Activated CD8-positive, alpha-beta memory T cell treated with anti-CD3 and anti-CD28 coated beads, Interleukin-2, amount 10 ng/mL, durations not matched to agents 7 days and 5 days (primary cell): Measurements from ENCODE around the gene SCYL3. TPM values are rescaled to one million over a fixed set of nuclear protein-coding genes. Genes with fewer than 3 reads are reported as not detected.
"Not testable (repeated sequence)": the region's sequence is repeated elsewhere in the genome, so short reads cannot be mapped to it uniquely, and the experiment has no call there.

Experiments used
- ATAC-seq: fragments of 150-1000 bp; cut with Tn5 transposase; one replicate; pipeline ENCODE4 v1.10.0; 2021; ENCODE audit warnings: moderate library complexity
- CTCF ChIA-PET: fragments of 350-600 bp; sonication (Branson Sonifier 250); formaldehyde crosslinking; loops from one replicate; lab custom pipeline; 2021; ENCODE audit warnings: antibody characterized with exemption; lab: Charles Lee
- DNase-seq: peaks from one replicate; pipeline ENCODE4 v3.0.0-alpha.2; 2020
- H3K27ac Mint-ChIP-seq: one replicate; pipeline ENCODE4 v1.8.0; 2021; ENCODE audit warnings: mild to moderate bottlenecking, mixed read lengths
- H3K27me3 Mint-ChIP-seq: one replicate; pipeline ENCODE4 v1.8.0; 2021; ENCODE audit warnings: mixed read lengths
- H3K36me3 Mint-ChIP-seq: one replicate; pipeline ENCODE4 v1.8.0; 2021; ENCODE audit warnings: mild to moderate bottlenecking, mixed read lengths
- H3K4me1 Mint-ChIP-seq: one replicate; pipeline ENCODE4 v1.8.0; 2021; ENCODE audit warnings: mixed read lengths
- H3K4me3 Mint-ChIP-seq: one replicate; pipeline ENCODE4 v1.8.0; 2021; ENCODE audit warnings: mild to moderate bottlenecking, moderate library complexity, mixed read lengths
- H3K9me3 Mint-ChIP-seq: one replicate; pipeline ENCODE4 v1.8.0; 2022; ENCODE audit warnings: low read depth, mixed read lengths
- total RNA-seq, 2 experiments: library from RNA; stranded (reverse); gene quantifications; one replicate each; pipeline ENCODE4 v1.2.3, GENCODE V29; 2021

SCYL3 gene
- total RNA-seq, 2 experiments from 2014 or later, result 13.6 to 14.9 TPM

DNA sequence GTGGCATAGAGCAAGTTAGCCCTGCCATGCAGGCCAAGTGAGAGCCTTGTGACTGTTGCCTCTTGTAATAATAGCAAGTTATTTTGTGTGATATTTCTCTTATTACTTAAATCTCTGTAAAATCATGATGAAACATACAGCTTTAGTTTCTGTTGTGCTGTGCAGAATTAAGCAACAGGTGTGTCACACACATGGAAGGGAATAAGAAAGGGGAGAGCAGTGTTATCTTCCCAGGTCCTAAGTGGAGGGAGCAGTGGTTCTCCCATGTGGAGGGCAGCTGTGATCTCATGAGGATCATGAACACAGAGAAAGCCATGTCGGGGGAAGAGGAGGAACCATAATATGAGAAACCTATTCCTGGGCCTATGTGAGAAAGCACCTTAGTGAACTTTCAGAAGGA is 25.2 kb upstream of the SCYL3 start:
- Mint-ChIP-seq H3K4me1 (peaks cover 21% of the 10 kb centered on the region), H3K9me3 (no peaks in the 10 kb centered on the region), H3K27me3 (no peaks in the 10 kb centered on the region), H3K36me3 (peaks cover 5% of the 10 kb centered on the region), H3K4me3 (no peak overlapping the region), H3K27ac (no peak overlapping the region)
- ATAC-seq (no peak), DNase-seq (no peak)
- CTCF ChIA-PET, result interaction anchor here (2.1 to 2.7 kb wide), 2 partner anchors 8 to 9 kb away, joined by 9 to 11 read pairs; no protein-coding TSS in a partner anchor

DNA sequence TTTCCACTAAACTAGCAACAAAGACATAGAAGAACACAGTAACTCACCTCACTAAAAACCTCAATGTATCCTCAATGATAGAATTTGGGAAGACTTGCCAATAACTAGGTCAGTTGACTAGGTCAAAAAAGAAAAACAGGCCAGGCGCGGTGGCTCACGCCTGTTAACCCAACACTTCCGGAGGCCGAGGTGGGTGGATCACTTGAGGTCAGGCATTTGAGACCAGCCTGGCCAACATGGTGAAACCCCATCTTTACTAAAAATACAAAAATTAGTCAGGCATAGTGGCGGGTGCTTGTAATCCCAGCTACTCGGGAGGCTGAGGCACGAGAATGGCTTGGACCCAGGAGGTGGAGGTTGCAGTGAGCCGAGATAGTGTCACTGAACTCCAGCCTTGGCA is 24.5 kb upstream of the SCYL3 start:
- CTCF ChIA-PET, result interaction anchor here (2.7 kb wide), 1 partner anchor 10 kb away, joined by 11 read pairs; no protein-coding TSS in a partner anchor

DNA sequence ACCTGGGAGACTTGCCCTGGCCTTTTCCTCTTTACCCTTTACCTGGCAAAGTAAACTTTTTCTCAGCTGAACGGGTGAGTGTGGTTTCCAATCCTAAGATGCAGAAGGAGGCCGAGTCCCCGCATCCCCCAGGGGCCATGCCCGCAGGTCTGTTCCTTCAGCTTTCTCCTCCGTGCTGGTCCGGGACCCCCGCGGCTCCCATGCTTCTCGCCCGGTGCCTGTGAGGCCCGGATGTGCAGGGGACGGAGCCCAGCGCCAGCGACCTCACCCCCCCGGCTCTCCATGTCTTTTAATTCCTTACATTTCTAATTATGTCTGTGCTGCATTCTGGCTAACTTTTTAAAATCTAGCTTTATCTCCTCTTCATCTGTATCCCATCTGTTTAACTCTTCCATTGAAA is 21.5 kb upstream of the SCYL3 start:
- ATAC-seq (no peak), DNase-seq (no peak)
- Mint-ChIP-seq H3K9me3 (no peaks in the 10 kb centered on the region), H3K27me3 (no peaks in the 10 kb centered on the region), H3K4me3 (no peak overlapping the region), H3K4me1 (peaks cover 33% of the 10 kb centered on the region), H3K27ac (no peak overlapping the region), H3K36me3 (peaks cover 3% of the 10 kb centered on the region)
- CTCF ChIA-PET, result interaction anchor here (1.5 kb wide), 1 partner anchor 14 kb away, joined by 6 read pairs; no protein-coding TSS in a partner anchor

More for the DNA sequence above, 24.5 kb upstream of the SCYL3 start:
- not testable (repeated sequence) for H3K27ac Mint-ChIP-seq, DNase-seq, H3K36me3 Mint-ChIP-seq, H3K4me3 Mint-ChIP-seq, ATAC-seq, H3K27me3 Mint-ChIP-seq, H3K9me3 Mint-ChIP-seq
- peaks cover 23% of the 10 kb centered on the region for H3K4me1 Mint-ChIP-seq

DNA sequence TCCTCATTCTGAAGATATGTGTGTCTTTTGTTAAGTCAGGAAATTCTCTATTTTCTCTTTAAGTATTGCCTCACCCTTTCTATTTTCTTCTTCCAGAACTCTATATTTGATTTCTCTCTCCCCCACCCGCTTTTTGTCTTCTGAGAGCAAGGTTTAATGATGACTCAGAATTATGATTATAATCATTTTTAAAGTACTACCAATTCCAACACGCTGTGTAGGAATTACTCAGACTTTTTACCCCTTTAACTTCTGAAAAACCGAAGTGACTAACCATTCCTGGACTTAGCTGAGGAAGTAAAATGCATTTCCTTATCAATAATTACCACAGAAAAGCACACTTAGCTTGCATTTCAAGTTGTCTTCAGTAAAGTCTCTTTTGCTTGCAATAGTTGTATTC is 20.8 kb upstream of the SCYL3 start:
- ATAC-seq (no peak), DNase-seq (no peak)
- peaks cover 36% of the 10 kb centered on the region for H3K4me1 Mint-ChIP-seq
- no peaks in the 10 kb centered on the region for H3K27me3 Mint-ChIP-seq
- H3K27ac Mint-ChIP-seq, result no peak overlapping the region
- no peaks in the 10 kb centered on the region for H3K9me3 Mint-ChIP-seq
- H3K36me3 Mint-ChIP-seq, result peaks cover 3% of the 10 kb centered on the region
- CTCF ChIA-PET, result no interaction called here
- no peak overlapping the region for H3K4me3 Mint-ChIP-seq

DNA sequence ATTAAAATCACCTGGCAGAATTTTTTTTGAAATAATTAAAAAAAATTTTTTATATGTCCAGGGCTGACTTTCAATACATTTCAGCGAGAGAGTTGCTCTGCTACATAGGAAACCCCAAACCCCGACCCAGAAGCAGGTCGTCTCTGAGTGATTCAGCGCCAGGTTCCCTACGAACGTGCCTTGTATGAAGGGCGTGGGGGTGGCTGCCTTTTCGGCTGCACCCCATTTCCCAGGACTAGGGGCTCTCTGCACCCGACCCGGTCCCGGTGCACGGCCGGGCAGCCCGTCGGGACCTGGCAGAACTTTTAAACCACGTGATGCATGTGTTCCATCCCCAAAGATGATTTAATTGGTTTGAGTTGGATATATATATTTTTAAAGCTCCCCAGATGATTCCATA is 15.8 kb upstream of the SCYL3 start:
- no peak overlapping the region for H3K4me3 Mint-ChIP-seq
- H3K9me3 Mint-ChIP-seq, result no peaks in the 10 kb centered on the region
- H3K4me1 Mint-ChIP-seq, result peaks cover 38% of the 10 kb centered on the region
- peak overlapping the region; percentile 75 for H3K27ac Mint-ChIP-seq
- CTCF ChIA-PET, result interaction anchor here (1.4 to 2.5 kb wide), 3 partner anchors 10 to 18 kb away, joined by 7 to 13 read pairs (median 9); partner anchors contain the start of gene SCYL3
- DNase-seq, result no peak
- H3K27me3 Mint-ChIP-seq, result no peaks in the 10 kb centered on the region
- ATAC-seq, result no peak
- peaks cover 5% of the 10 kb centered on the region for H3K36me3 Mint-ChIP-seq

DNA sequence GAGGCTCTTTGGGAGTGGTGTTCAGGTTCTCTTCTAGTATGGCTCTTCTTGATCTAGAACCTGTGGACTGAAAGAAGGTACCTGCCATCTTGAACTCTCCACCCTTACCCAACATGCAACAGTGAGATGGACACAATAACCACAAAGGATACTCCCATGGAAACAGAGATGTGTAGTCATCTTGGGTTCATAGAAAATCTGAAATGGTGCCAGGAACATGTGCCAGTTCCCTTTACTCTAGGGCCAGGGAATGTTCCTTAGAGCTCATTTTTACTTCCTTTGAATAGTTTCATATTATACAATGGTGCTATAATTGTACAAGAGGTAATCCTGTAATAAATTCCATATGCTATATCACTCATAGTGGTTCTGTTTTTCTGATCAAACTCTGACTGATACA is 13.2 kb upstream of the SCYL3 start:
- DNase-seq, result no peak

DNA sequence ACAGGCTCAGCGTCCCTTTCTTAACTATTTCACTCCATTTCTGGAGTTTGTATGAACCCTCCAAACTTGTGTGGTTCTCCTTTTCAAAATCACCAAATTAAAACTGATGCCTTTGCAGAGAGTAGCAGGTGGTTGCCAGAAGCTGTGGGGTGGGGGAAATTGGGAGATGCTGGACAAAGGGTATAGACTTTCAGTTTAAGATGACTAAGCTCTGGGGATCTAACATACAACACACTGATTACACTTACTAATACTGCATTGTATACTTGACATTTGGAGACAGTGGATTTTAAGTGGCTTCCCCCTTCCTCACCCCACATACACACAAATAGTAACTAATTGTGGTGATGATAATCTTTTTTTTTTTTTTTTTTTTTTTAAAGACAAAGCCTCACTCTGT is 11.1 kb upstream of the SCYL3 start:
- no peak for DNase-seq
- Mint-ChIP-seq H3K36me3 (peaks cover 4% of the 10 kb centered on the region), H3K9me3 (no peaks in the 10 kb centered on the region), H3K27ac (no peak overlapping the region), H3K27me3 (peaks cover 11% of the 10 kb centered on the region), H3K4me1 (peaks cover 35% of the 10 kb centered on the region), H3K4me3 (no peak overlapping the region)
- ATAC-seq, result no peak
- CTCF ChIA-PET, result no interaction called here

More for the DNA sequence above, 13.2 kb upstream of the SCYL3 start:
- CTCF ChIA-PET, result interaction anchor here (2.5 kb wide), 1 partner anchor 22 kb away, joined by 10 read pairs; no protein-coding TSS in a partner anchor
- peaks cover 4% of the 10 kb centered on the region for H3K36me3 Mint-ChIP-seq
- no peaks in the 10 kb centered on the region for H3K9me3 Mint-ChIP-seq
- no peak overlapping the region for H3K4me3 Mint-ChIP-seq
- peaks cover 45% of the 10 kb centered on the region for H3K4me1 Mint-ChIP-seq
- H3K27me3 Mint-ChIP-seq, result peaks cover 4% of the 10 kb centered on the region
- ATAC-seq, result no peak
- H3K27ac Mint-ChIP-seq, result no peak overlapping the region

DNA sequence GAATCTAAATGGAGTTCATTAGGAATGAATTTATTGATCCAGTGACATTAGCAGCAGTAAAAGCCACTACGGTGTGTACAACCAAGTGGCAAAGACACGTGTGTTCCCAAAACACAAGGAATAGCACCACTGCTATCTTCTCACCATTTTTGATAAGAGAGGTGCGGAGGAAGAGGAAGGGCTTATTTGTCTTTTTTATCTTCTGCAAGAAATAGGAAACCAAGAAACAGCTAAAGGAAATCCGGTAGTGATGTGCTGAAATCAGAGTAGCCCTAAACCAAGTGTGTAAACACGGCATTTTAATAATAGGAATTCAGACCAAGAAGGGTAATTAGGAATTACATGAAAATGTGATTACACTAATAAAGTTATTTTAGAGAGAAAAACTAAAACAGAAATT is 9.1 kb upstream of the SCYL3 start:
- Mint-ChIP-seq H3K4me3 (no peak overlapping the region), H3K27me3 (peaks cover 18% of the 10 kb centered on the region), H3K27ac (no peak overlapping the region), H3K36me3 (peaks cover 4% of the 10 kb centered on the region), H3K9me3 (no peaks in the 10 kb centered on the region), H3K4me1 (peaks cover 16% of the 10 kb centered on the region)
- ATAC-seq (no peak), DNase-seq (no peak)
- CTCF ChIA-PET, result no interaction called here

DNA sequence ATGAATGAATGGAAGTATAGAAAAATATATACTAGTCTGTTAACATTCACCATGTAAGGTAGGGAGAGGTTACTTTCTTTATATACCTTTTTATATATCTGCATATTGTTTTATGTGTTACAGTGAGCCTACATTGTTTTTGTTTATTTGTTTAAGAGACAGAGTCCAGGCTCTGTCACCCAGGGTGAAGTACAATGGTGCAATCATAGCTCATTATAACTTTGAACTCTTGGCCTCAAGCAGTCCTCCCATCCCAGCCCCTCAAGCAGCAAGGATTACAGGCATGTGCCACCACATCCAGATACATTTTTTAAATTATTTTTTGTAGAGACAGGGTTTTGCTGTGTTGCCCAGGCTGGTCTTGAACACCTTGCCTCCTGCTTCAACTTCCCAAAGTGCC is 7.4 kb upstream of the SCYL3 start:
- DNase-seq (no peak), ATAC-seq (no peak)
- Mint-ChIP-seq H3K36me3 (peaks cover 4% of the 10 kb centered on the region), H3K9me3 (no peaks in the 10 kb centered on the region), H3K4me1 (peaks cover 15% of the 10 kb centered on the region), H3K27ac (no peak overlapping the region), H3K27me3 (peaks cover 18% of the 10 kb centered on the region), H3K4me3 (no peak overlapping the region)
- CTCF ChIA-PET, result no interaction called here

DNA sequence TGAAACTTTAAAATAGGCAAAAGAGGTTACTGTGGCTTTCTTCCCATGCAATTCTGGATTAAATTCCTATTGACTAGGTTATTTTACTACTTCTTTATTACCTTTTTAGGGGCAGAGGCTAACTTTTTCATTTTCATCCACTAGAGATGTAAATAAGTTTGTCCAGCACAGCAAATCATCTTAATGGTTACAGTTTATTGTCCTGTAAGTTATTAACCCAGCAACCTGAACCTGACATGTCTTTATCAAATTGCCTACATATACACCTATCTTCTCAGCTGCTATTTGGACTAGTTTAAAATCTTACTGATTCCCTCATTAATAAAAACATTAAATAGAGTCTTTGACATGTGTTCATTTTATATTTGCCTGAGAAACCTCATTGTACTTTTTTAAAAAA is 6.9 kb upstream of the SCYL3 start:
- H3K4me3 Mint-ChIP-seq, result no peak overlapping the region
- peaks cover 2% of the 10 kb centered on the region for H3K36me3 Mint-ChIP-seq
- no peak overlapping the region for H3K27ac Mint-ChIP-seq
- no peak for DNase-seq
- CTCF ChIA-PET, result no interaction called here
- ATAC-seq, result no peak
- H3K9me3 Mint-ChIP-seq, result no peaks in the 10 kb centered on the region
- H3K27me3 Mint-ChIP-seq, result peaks cover 18% of the 10 kb centered on the region
- peaks cover 19% of the 10 kb centered on the region for H3K4me1 Mint-ChIP-seq

DNA sequence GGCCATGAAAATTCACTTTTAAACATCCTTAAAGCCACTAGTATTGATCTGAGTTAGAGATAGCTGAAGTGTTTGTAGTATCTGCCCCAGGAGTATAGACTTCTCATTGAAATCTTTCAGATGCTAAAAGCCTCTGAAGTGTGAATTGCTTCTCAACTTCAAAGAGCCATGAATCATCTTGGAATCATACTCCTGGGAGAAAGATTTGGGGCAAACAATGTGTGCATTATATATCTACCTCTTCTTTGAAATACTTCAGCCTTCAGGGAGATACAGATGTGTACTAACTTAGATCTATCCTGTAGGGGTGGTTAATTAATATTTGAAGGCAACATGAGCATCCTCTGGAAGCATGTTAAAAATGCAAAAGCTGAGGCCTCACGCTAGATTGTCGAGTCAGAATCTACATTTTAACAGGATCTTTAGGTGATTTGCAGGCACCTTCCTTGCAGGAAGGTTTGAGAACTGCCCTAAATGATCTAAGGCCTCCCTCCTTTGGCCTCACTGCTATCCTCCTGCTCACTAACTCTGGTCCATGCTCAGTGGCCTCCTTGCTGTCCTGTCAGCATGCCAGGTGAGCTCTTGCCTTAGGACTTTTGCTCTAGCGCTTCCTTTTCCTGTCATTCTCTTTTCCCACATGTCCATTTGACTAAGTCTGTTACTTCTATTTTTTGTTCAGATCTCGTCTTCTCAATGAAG is 6.0 kb upstream of the SCYL3 start:
- Mint-ChIP-seq H3K9me3 (no peaks in the 10 kb centered on the region), H3K4me3 (no peak overlapping the region), H3K27me3 (peaks cover 18% of the 10 kb centered on the region), H3K27ac (no peak overlapping the region), H3K36me3 (peaks cover 4% of the 10 kb centered on the region), H3K4me1 (peaks cover 24% of the 10 kb centered on the region)
- ATAC-seq (no peak), DNase-seq (no peak)
- CTCF ChIA-PET, result no interaction called here

DNA sequence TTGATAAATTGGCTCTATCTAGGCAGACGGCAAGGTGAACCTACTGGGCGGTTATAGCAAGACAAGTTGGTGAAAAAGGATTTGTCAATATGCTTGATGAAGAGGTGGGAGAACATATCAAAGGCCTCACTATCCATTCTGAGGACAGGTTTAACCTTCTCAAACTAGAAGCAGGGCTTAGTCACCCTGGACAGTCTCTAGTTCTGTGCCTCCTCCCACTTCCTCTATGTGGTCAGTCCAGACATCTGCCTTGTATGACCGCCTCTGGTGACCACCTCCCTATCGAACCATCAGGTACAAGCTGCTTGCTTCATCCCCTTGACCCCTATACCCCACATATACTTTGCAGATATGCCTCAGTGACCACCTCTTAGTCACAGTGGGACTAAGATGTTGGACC is 2.3 kb upstream of the SCYL3 start:
- CTCF ChIA-PET, result interaction anchor here (1.4 kb wide), 1 partner anchor 40 kb away, joined by 3 read pairs; no protein-coding TSS in a partner anchor
- ATAC-seq, result no peak
- peaks cover 10% of the 10 kb centered on the region for H3K27me3 Mint-ChIP-seq

DNA sequence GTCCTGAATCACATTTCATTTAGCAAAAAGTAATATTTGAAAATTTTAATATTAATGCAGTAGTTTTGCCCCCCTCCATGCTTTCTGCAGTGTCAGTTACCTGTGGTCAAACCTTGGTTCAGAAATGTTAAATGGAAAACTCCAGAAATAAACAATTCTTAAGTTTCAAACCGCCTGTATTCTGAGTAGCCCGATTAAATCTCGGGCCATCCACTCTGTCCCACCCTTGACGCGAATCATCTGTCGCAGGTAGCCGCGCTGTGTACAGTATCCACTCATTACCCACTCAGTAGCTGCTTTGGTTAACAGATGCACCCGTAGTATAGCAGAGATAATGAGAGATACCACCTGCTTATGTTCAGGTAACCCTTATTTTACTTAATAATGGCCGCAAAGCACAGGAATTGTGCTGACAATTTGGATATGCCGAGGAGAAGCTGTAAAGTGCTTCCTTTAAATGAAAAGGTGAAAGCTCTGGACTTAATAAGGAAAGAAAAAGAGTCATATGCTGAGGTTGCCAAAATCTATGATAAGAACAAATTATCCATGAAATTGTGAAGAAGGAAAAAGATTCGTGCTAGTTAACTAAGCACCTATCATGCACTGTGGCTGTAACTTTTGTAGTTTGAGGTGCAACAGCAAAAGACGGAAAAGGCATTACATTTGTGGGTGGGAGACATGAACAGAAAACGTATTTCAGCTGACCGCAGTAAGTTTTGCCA is 889 bp upstream of the SCYL3 start:
- CTCF ChIA-PET, result interaction anchor here (0.9 to 2.8 kb wide), 3 partner anchors 14 to 175 kb away, joined by 3 to 13 read pairs (median 8); partner anchors contain the start of gene METTL18
- DNase-seq (no peak), ATAC-seq (no peak)
- peaks cover 7% of the 10 kb centered on the region for H3K27me3 Mint-ChIP-seq
- peaks cover 10% of the 10 kb centered on the region for H3K36me3 Mint-ChIP-seq
- H3K27ac Mint-ChIP-seq, result peak overlapping the region; percentile 99
- H3K4me3 Mint-ChIP-seq, result peak overlapping the region; percentile 79
- H3K4me1 Mint-ChIP-seq, result peaks cover 46% of the 10 kb centered on the region
- H3K9me3 Mint-ChIP-seq, result no peaks in the 10 kb centered on the region

More for the DNA sequence above, 2.3 kb upstream of the SCYL3 start:
- H3K4me1 Mint-ChIP-seq, result peaks cover 34% of the 10 kb centered on the region
- H3K4me3 Mint-ChIP-seq, result no peak overlapping the region
- DNase-seq, result no peak
- H3K9me3 Mint-ChIP-seq, result no peaks in the 10 kb centered on the region
- H3K27ac Mint-ChIP-seq, result no peak overlapping the region
- H3K36me3 Mint-ChIP-seq, result peaks cover 3% of the 10 kb centered on the region
